GM18519 (cell line): ENCODE measurements around the gene PDILT.

ENCODE experiments used
- ATAC-seq: cut with Tn5 transposase; IDR thresholded peaks from one replicate; pipeline ENCODE4 v1.9.1; 2021; ENCODE audit warnings: mild to moderate bottlenecking, moderate library complexity; ENCODE audit not compliant: unreplicated experiment, low FRiP score

The PDILT gene

DNA sequence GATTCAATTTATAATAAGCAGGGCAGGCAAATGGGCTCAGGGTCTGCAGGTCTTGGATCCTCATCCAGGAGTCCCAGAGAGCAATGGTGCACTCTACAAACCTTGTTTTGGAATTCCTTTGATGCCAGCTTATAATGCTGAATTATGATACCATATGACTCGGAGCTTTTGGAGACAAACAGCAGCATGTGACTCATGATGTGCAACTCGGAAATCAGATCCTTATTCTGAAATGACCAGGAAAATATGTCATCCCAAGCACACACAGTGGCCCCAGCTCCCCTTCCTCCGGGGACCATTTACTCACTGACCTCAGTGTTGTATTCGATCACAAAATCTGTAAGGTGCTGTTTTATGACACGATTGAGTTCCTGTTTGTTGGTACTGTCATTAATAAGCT lies 31.8 kb downstream of the PDILT start:
- no peak for ATAC-seq

GRCh38 chr16:20369452-20370054 lies 35.0 kb downstream of the PDILT start:
- ATAC-seq: no peak

GRCh38 chr16:20364051-20364450 lies 40.5 kb downstream of the PDILT start:
- ATAC-seq: no peak

DNA sequence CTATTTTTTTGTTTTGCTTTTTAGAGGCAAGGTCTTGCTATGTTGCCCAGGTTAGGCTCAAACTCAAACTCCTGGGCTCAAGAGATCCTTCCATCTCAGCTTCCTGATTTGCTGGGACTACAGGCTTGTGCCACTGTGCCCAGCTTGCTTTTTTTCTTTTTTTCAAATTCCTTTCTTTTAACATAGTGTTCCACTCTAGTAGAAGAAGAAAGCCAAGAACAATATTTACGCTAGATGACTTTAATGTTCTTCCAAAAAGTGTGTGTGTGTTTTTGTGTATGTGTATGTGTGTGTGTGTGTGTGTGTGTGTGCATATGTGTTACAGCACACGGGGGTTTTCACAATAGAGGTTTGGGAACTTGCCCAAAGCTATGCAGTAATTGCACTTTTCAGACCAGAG lies 41.3 kb downstream of the PDILT start:
- no peak for ATAC-seq

DNA sequence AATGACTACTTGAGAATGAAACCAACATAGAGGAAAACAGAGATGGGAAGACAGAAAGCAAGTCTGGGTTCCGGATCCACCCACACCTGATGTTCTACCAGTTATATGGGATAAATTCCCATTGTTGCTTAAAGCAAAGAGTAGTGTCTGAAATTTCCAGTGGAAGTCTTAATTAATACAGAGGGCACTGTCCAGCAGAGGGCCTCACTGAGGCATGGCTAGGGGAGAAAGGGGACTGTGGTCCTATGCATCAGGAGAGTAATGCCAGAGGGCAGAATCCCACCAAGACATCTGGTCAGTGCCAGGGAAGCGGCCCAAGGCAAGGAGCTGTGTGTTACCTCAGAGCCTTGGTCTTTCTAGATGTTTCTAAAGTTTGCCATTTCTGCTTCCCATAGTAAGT lies 44.5 kb downstream of the PDILT start:
- ATAC-seq: no peak

DNA sequence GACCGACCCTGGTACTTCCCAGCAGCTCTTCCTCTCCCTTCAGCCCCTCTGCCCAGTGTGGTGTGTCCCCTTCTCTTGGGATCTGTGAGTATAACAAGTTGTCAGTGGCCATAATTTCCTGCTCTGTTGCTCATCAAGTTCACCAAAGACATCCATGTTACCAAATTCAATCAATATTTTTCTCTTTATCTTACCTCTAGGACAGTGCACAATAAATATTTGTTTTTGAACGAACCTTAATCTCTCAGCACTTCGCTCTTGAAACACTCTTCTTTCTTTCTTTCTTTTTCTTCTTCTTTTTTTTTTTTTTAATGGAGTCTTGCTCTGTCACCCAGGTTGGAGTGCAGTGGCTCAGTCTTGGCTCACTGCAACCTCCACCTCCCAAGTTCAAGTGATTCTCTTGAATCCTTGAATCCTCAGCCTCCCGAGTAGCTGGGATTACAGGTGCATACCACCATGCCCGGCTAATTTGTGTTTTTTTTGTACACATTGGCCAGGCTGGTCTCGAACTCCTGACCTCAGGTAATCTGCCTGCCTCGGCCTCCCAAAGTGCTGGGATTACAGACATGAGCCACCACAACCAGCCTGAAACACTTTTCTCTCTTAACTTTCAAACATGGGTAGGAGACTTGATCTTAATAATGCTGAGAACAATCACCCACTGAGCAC lies 49.3 kb downstream of the PDILT start:
- ATAC-seq: no peak

GRCh38 chr16:20353379-20353778 lies 51.2 kb downstream of the PDILT start:
- ATAC-seq: no peak

- ATAC-seq: no peak
Measured at GRCh38 chr16:20352615-20353014, 51.9 kb downstream of the PDILT start, which contains the start of gene UMOD. UMOD (minus strand) TSS chr16:20352715; CDS start chr16:20350737, 1,978 bp downstream.

GRCh38 chr16:20349615-20350014 lies 54.9 kb downstream of the PDILT start:
- no peak for ATAC-seq

DNA sequence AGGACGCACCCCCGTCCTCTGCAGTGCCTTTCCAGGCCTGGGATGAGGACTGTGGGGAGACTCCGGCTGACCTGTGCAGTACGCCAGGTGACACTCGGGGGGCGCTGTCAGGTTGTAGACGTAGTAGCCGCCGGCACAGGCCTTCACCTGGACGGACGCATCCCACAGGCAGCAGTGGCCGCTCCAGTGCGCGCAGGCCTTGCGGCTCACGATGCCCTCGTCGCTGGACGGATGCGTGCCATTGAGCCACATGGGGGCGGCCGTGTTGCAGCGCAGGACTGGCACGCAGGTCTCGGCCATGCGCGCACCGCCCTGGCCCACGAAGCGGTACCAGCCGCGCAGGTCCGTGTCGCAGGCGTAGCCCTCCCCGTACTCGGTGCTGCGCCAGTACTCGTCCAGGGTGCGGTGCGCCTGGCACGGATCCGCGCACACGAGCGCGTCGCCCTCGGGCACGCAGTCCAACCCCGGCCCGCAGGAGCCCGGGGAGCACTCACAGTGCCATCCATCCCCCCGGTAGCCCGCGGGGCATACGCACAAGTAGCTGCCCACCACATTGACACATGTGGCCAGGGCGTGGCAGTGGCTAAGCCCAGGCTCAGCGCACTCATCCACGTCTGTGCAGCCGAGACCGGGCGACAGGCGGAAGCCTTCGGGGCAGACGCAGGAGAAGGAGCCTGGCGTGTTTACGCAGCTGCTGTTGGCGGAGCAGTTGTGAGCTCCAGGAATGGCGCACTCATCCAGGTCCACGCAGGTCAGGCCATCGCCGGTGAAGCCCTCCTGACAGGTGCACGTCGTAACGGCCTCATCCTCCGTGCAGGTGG lies 56.0 kb downstream of the PDILT start:
- ATAC-seq: no peak

DNA sequence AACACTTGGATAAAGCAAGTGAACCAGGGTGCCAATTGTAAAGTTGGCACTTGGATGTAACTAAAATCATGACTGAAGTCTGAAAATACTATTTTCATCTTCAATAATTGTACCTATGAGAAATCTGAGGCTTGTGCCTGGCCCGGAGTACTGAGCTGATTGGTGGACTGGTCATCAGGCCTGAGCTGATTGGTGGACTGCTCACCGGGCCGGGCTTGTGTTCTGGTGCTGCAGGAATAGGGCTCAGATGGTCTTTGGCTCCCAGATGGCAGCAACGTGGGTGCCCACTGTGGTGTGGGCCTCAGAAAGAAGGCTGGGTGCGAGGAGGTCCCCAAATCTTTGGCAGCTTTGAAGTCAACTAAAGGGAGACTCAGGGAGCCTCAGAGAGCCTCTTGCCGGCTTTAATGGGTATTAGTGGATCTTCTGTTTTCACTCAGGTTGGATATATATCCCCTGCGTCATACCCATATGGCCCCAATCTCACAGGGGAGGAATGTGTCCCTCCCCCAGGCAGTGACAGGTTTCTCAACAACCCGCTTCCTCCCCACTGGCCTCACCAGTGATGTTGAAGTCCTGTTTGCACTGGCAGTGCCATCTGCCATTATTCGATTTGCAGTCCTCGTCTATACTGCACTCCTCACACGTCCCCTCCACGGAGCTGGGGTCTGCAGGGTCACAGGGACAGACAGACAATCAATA lies 56.7 kb downstream of the PDILT start:
- no peak for ATAC-seq

DNA sequence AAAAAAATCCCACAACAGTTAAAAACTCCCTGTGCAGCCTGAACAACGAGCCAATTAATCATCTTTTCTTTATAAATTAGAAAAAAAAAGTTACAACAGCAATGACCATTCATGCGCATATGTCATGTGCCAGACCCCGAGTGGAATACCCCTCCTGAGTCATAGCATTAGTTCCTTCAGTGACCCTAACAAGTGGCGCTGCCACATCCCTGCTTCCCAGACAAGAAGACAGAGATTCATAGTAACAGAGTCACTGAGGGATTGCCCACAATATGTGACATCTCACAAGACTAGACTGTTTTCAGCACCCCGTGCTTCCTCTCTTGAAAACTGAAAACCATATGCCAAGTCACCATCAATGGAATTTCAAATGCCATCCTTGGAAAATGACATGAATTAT lies 59.9 kb downstream of the PDILT start:
- ATAC-seq: no peak

DNA sequence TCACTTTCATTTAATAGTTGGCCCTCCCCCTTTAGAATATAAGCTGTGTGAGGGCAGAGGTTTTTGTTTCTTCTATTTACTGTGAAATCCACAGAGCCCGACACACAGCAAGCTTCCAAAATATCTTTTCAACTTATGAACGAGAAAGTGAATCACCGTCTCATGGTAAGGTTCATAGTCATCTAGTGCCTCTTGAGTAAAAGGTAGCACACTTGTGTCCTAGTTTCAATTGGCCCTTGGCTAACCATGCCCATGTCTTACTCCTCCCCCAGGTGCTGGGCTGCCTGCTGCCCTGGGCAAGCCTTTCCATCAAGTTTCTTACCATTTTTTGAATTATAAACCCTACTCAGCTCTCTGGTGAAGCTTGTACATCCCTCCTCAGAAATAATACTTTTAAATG lies 64.8 kb downstream of the PDILT start:
- no peak for ATAC-seq

GRCh38 chr16:20336955-20337354 lies 67.6 kb downstream of the PDILT start:
- ATAC-seq: no peak

DNA sequence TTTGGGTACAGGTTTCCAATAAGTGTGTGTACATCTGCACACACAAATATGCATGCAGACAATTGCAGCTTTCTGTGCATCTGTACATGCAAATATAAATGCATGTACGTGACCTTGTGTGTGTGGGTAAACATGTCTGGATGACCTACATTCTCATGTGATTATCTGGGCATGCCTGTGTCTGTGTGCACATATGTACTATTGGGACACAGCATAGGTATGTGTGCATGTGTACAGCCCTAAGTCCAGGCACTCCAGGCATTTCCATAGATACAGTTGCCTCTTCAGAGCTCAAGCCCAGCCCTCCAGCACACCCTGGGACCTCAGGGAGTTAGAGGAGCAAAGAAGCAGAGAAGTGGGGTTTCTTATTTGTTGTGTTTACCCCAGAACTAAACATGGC lies 70.1 kb downstream of the PDILT start:
- ATAC-seq: no peak

DNA sequence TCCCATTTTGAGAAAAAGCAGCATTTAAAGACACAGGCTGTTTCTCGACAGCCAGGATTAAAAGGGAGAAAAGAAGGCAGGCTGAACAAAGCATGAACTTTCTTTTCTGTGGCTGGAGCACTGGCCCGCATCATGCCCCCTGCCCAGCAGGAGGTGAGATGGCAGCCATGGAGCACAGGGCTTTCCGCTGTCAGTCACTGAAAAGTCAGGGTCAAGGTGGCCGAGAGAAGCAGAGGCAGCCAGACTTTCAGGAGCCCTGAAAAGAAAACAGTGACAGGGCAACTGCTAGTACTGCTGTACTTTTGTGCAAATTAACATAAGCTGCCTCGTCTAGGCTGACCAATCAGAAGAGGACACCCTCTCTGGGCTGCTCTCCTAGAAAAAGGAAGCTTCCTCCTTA lies 71.4 kb downstream of the PDILT start:
- no peak for ATAC-seq

DNA sequence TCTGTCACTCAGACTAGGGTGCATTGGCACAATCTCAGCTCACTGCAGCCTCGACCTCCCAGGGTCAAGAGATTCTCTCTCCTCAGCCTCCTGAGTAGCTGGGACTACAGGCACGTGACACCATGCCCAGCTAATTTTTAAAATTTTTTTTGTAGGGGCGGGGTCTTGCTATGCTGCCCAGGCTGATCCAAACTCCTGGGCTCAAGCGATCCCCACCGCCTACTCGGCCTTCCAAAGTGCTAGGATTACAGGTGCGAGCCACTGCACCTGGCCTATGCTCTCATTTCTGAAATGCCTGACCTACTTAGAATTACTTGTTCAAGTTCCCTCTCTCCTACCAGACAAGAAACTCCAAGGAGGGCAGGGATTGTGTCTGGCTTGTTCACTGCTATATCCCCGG lies 72.1 kb downstream of the PDILT start:
- no peak for ATAC-seq

- ATAC-seq: no peak
Measured at GRCh38 chr16:20331635-20332034, 72.9 kb downstream of the PDILT start.

- ATAC-seq: no peak
Measured at GRCh38 chr16:20329392-20330138, 75.0 kb downstream of the PDILT start.

- no peak for ATAC-seq
Measured at GRCh38 chr16:20327444-20328041, 77.0 kb downstream of the PDILT start, which contains the start of gene GP2. GP2 (minus strand) TSS chr16:20327513; CDS start chr16:20326431, 1,082 bp downstream.
